Kidney capillary endothelial cell (primary cell): Measurements from ENCODE around the gene NFATC4.

Experiments used
- DNase-seq: peaks from one replicate; pipeline ENCODE4 v3.0.0-alpha.2; 2018; ENCODE audit warnings: low spot score

NFATC4 gene

DNA sequence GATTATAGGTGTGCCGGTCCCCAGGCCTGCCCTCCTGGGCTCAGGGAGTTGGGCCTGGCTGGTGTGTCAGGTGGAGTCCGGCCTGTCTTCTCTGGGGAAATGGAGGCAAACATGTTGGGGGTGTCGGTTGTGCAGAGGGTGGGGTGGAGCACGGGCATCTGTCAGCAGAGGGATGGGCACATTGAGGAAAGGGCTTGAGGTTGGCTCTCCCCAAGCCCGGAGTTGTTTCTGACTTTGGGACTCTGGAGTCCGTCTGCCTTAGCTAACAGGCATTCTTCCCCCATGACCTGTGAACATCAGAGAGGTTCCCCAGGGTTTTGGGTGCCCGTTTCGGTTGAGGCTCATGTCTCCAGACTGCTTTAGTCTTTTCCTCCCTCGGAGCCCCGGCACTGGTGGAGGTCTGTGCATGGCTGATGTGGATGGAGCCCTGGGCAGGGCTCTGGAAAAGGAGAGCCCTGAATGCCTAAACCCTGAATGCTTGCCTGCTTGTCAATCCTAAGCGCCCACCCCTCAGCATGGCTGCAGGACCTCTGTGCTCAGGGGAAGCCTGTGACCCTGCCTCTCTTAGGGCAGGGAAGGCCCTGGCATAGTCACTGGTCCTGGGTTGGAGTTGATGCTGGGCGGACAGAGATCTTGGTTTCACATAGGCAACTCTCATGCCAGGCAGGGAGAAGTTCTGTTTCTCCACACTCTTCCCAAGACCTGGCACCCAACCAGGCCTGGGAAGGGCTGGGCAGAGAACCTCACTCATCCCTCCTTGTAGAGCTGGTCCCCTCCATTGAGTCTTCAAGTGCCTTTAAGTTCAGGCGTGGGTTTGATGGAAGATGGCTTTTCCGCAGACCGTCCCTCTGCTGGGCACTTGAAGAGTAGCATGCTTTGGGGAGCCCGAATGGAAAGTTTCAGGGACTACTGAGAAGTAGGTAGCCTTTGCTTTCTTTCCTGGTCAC lies 43.7 kb downstream of the NFATC4 start:
- no peak for DNase-seq

DNA sequence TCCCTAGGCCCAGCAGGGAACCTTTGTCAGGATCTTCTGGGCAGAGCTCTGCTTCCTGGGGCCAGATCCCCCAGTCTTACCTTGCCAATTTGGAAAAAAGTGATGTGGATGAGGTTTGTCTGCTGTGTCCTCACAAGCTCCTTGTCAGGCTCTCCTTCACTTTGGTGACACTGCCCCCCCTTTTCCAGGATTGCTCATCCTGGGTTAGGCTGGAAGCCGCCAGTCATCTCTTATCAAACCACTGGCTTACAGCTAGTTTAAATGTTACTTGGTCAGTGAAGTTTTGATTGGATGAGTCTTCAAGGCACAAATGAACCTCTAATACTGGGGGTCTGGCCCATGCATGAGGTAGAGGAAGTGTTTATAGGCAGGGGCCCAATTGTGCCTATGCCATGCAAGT lies 46.1 kb downstream of the NFATC4 start:
- DNase-seq: no peak

DNA sequence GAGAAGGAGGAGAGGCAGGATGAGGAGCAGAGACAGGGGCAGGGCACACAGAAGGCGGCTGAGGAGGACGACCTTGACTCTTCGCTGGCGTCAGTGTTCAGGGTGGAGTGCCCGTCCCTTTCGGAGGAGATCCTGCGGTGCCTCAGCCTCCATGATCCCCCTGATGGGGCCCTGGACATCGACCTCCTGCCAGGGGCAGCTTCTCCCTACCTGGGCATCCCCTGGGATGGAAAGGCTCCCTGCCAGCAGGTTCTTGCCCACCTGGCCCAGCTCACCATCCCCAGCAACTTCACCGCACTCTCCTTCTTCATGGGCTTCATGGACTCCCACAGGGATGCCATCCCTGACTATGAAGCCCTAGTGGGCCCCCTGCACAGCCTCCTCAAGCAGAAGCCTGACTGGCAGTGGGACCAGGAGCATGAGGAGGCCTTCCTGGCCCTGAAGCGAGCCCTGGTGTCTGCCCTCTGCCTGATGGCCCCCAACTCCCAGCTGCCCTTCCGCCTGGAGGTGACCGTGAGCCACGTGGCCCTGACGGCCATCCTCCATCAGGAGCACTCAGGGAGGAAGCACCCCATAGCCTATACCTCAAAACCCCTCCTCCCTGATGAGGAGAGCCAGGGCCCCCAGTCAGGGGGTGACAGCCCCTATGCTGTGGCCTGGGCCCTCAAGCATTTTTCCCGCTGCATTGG lies 46.9 kb downstream of the NFATC4 start:
- DNase-seq: no peak

GRCh38 chr14:24415421-24416253 lies 47.7 kb downstream of the NFATC4 start:
- DNase-seq: no peak

GRCh38 chr14:24416254-24416931 lies 48.4 kb downstream of the NFATC4 start:
- no peak for DNase-seq

DNA sequence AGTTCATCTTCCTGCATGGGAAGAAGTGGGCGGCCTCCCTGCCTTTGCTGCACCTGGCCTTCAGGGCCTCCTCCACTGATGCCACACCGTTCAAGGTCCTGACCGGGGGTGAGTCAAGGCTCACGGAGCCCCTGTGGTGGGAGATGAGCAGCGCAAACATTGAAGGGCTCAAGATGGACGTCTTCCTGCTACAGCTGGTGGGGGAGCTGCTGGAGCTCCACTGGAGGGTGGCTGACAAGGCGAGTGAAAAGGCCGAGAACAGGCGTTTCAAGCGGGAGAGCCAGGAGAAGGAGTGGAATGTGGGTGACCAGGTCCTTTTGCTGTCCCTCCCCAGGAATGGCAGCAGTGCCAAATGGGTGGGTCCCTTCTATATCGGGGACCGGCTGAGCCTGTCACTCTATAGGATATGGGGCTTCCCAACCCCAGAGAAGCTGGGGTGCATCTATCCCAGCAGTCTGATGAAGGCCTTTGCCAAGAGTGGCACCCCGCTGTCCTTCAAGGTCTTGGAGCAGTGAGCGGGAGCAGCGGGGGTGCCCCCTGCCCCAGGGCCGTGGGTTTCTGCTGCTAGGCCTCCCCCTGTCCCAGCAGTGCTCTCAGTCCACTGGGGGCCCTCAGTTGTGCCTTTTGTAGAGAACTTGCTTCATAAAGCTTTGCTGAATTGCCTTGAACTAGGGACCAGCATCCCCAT lies 49.1 kb downstream of the NFATC4 start:
- DNase-seq: no peak

- no peak for DNase-seq
These were observed 50.0 kb downstream of the NFATC4 start for GRCh38 chr14:24417832-24418491.

DNA sequence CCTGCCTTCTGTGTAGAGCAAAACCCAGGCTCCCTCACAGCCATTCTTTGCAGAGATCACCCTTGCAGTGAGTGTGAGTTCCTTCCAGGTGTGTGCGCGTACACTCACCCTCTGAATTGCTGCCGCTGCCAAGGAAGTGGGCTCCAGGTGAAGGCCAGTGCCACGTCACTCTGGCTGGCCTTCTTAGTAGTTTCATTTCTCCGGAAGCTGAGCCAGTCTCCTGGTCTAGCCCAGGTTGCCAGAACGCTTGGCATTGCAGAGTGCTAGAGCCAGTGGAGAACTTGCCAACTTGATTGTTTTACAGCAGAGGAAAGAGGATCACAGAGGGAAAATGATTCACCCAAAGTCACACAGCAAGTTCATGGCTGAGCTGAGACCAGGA lies 50.5 kb downstream of the NFATC4 start:
- peak; percentile 64 for DNase-seq

DNA sequence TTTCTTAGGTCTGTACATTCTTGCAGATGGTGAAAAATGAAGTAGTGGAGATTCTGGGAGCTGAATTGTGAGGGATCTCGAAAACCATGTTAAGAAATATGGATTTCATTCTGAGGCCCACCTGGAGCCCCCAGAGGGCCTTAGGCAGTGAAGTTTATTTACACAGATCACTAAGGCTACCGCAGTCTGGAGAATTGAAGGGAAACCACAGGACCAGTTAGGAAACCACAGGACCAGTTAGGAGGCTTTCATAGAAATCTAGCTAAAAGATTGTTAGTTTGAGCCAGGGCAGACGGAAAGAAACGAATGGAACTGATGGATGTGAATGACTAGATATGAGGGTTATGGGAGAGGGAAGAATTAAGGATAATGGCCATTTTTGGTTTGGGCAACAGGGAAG lies 54.3 kb downstream of the NFATC4 start:
- no peak for DNase-seq

- DNase-seq: no peak
These were observed 55.0 kb downstream of the NFATC4 start for GRCh38 chr14:24422694-24423601.

GRCh38 chr14:24425704-24426103 lies 57.7 kb downstream of the NFATC4 start:
- DNase-seq: peak; percentile 85

GRCh38 chr14:24426150-24426911 lies 58.3 kb downstream of the NFATC4 start:
- no peak for DNase-seq

DNA sequence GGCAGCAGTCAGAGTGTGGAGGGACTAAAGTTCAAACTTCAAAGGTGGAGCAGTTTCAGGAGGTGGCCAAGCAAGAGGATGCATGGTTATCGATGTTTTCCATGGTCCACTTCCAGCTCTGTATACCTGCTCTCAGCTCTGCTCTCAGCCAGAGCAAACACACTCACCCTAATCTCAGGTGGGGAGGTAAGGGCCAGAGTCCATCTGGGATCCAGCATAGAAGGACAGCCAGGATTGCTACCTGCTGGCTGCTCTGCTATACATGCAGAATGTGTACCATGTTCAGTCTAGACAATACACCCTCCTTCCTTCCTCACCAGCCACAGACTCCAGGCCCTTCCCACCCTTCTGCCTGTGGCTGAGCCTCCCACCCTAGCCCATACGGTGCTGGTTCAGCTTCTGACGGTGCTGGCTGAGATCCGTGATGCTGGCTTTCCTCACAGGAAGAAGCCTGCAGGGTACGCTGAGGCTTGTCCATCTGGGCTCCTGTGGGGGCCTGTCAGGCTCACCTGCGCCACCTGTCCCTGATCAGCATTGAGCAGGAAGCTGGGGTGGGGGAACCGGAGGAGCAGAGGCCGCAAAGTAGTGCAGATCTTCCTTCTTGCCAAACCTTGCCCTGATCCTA lies 59.0 kb downstream of the NFATC4 start:
- DNase-seq: no peak

- DNase-seq: no peak
These were observed 59.8 kb downstream of the NFATC4 start for GRCh38 chr14:24427537-24428508.

- no peak for DNase-seq
These were observed 60.8 kb downstream of the NFATC4 start for GRCh38 chr14:24428628-24429394.
